NT2/D1 (cell line): ENCODE measurements around the gene KDM4B.
"Not testable (repeated sequence)": the region's sequence is repeated elsewhere in the genome, so short reads cannot be mapped to it uniquely, and the experiment has no call there.

ENCODE experiments used
- SUZ12 ChIP-seq: IDR thresholded peaks from 2 replicates; pipeline ENCODE4 v1.6.1; 2011; ENCODE audit not compliant: insufficient read length, insufficient read depth; ENCODE audit errors: extremely low read depth
- YY1 ChIP-seq: IDR thresholded peaks from 2 replicates; pipeline ENCODE4 v1.6.1; 2011; ENCODE audit not compliant: insufficient read length, insufficient read depth
- ZNF274 ChIP-seq: IDR thresholded peaks from 2 replicates; pipeline ENCODE4 v1.6.1; 2011; ENCODE audit warnings: mild to moderate bottlenecking, low read depth, low read length

DNA sequence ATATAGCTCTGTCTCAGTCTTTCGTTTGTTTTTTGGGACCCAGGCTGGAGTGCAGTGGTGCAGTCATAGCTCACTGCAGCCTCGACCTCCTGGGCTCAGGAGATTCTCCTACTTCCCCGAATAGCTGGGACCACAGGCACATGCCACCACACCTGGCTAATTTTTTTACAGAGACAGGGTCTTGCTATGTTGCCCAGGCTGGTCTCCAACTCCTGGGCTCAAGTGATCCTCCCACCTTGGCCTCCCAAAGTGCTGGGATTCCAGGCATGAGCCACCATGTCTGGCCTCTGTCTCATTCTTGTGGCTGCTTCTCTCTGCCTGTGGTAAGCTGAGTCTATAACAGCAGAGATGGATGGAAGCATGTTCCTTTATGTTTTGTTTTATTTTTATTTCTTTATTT, 226.7 kb downstream of the KDM4B start:
- not testable (repeated sequence) for TF ChIP-seq YY1, ZNF274, SUZ12
